ENCODE data around the gene ESRRA.

- TF ChIP-seq CTCF (IDR thresholded peaks at IDR 0.05) (no peak), POLR2A (IDR thresholded peaks at IDR 0.05) (no peak)
These were observed 45.1 kb upstream of the ESRRA start for GRCh38 chr11:64260147-64260708.
